ENCODE data around the gene SPI1.

The SPI1 gene

GRCh38 chr11:47387944-47388696, 9.8 kb upstream of the SPI1 start:
- no peak for DNase-seq

- no peak for DNase-seq
Observed at GRCh38 chr11:47384498-47384897, 6.2 kb upstream of the SPI1 start.

GRCh38 chr11:47383071-47383470, 4.7 kb upstream of the SPI1 start:
- DNase-seq, result no peak

GRCh38 chr11:47380078-47380477, 1.7 kb upstream of the SPI1 start:
- DNase-seq, result no peak

GRCh38 chr11:47379317-47379716, 970 bp upstream of the SPI1 start:
- no peak for DNase-seq

- no peak for DNase-seq
Observed at GRCh38 chr11:47378836-47379170, 456 bp upstream of the SPI1 start.

GRCh38 chr11:47377571-47378009, 757 bp downstream of the SPI1 start:
- DNase-seq, result no peak

GRCh38 chr11:47376525-47377371, 1.6 kb downstream of the SPI1 start:
- DNase-seq, result no peak

- DNase-seq, result no peak
Observed at GRCh38 chr11:47376107-47376524, 2.2 kb downstream of the SPI1 start.

- no peak for DNase-seq
Observed at GRCh38 chr11:47375546-47376085, 2.7 kb downstream of the SPI1 start.

GRCh38 chr11:47375020-47375419, 3.3 kb downstream of the SPI1 start:
- DNase-seq, result no peak

GRCh38 chr11:47374720-47375019, 3.7 kb downstream of the SPI1 start:
- DNase-seq, result no peak

- peak; percentile 89 for DNase-seq
Observed at GRCh38 chr11:47373876-47374719, 4.2 kb downstream of the SPI1 start.

GRCh38 chr11:47372422-47372821, 5.9 kb downstream of the SPI1 start:
- DNase-seq, result no peak

GRCh38 chr11:47369676-47370075, 8.7 kb downstream of the SPI1 start:
- DNase-seq, result no peak

GRCh38 chr11:47366020-47366490, 12.3 kb downstream of the SPI1 start:
- no peak for DNase-seq

- no peak for DNase-seq
Observed at GRCh38 chr11:47361419-47361818, 16.9 kb downstream of the SPI1 start.

- DNase-seq, result no peak
Observed at GRCh38 chr11:47360341-47360740, 18.0 kb downstream of the SPI1 start.

GRCh38 chr11:47359586-47359985, 18.8 kb downstream of the SPI1 start:
- DNase-seq, result peak; percentile 44

- no peak for DNase-seq
Observed at GRCh38 chr11:47359162-47359561, 19.2 kb downstream of the SPI1 start.

- no peak for DNase-seq
Observed at GRCh38 chr11:47358731-47359051, 19.7 kb downstream of the SPI1 start.

GRCh38 chr11:47357985-47358730, 20.2 kb downstream of the SPI1 start:
- no peak for DNase-seq

GRCh38 chr11:47356998-47357329, 21.4 kb downstream of the SPI1 start:
- no peak for DNase-seq

Measured in activated CD4-positive, alpha-beta T cell treated with anti-CD3 and anti-CD28 coated beads, Interleukin-2, Interleukin-6, amounts not matched to agents 100 ng/mL and 50 ng/mL, durations not matched to agents 16 hours and 8 hours (primary cell).